Right renal cortex interstitium (tissue), 3 donors: ENCODE data around the gene LRP1B. TPM values are rescaled to one million over a fixed set of nuclear protein-coding genes. Genes with fewer than 3 reads are reported as not detected.

Source experiments
- DNase-seq, 3 donors: peaks; one replicate each; pipeline ENCODE4 v3.0.0-alpha.2; 2013; ENCODE audit warnings: low read depth in 3 of 3, low spot score in 2 of 3
- polyA plus RNA-seq, 3 donors: library from polyadenylated mRNA; unstranded; fragments of 120-200 nt; gene quantifications; one replicate each; pipeline ENCODE4 v1.2.1, GENCODE V29; 2013; ENCODE audit not compliant: insufficient read length in 3 of 3

LRP1B gene
- polyA plus RNA-seq, 3 donors = 0.85 to 0.90 (median 0.88) TPM

GRCh38 chr2:140528982-140529381 lies 1601.8 kb downstream of the LRP1B start:
- no peak for DNase-seq

- no peak for DNase-seq
These were observed 1604.2 kb downstream of the LRP1B start for GRCh38 chr2:140526575-140526974.

GRCh38 chr2:140512106-140512505 lies 1618.7 kb downstream of the LRP1B start:
- DNase-seq = no peak

- DNase-seq = no peak
These were observed 1621.1 kb downstream of the LRP1B start for GRCh38 chr2:140509765-140510164.

GRCh38 chr2:140508756-140509155 lies 1622.1 kb downstream of the LRP1B start:
- no peak for DNase-seq

GRCh38 chr2:140506606-140507005 lies 1624.2 kb downstream of the LRP1B start:
- DNase-seq = no peak

- no peak for DNase-seq
These were observed 1626.2 kb downstream of the LRP1B start for GRCh38 chr2:140504601-140505000.

GRCh38 chr2:140502951-140503630 lies 1627.7 kb downstream of the LRP1B start:
- no peak for DNase-seq

GRCh38 chr2:140498360-140498759 lies 1632.5 kb downstream of the LRP1B start:
- DNase-seq = no peak

GRCh38 chr2:140496714-140497113 lies 1634.1 kb downstream of the LRP1B start:
- DNase-seq = no peak

GRCh38 chr2:140491876-140492275 lies 1638.9 kb downstream of the LRP1B start:
- DNase-seq = no peak

- DNase-seq = no peak
These were observed 1641.6 kb downstream of the LRP1B start for GRCh38 chr2:140489193-140489592.

- no peak for DNase-seq
These were observed 1649.7 kb downstream of the LRP1B start for GRCh38 chr2:140481136-140481535.

GRCh38 chr2:140473851-140474250 lies 1657.0 kb downstream of the LRP1B start:
- no peak for DNase-seq

GRCh38 chr2:140472676-140473075 lies 1658.1 kb downstream of the LRP1B start:
- DNase-seq = no peak

- DNase-seq = no peak
These were observed 1665.5 kb downstream of the LRP1B start for GRCh38 chr2:140465301-140465700.

GRCh38 chr2:140462990-140463389 lies 1667.8 kb downstream of the LRP1B start:
- DNase-seq = no peak

GRCh38 chr2:140457483-140457882 lies 1673.3 kb downstream of the LRP1B start:
- DNase-seq = peak in 2 of 3 donors; percentile 7 to 18

- DNase-seq = no peak
These were observed 1675.5 kb downstream of the LRP1B start for GRCh38 chr2:140455315-140455714.

GRCh38 chr2:140454717-140455116 lies 1676.1 kb downstream of the LRP1B start:
- no peak for DNase-seq

GRCh38 chr2:140451324-140451723 lies 1679.5 kb downstream of the LRP1B start:
- no peak for DNase-seq

- no peak for DNase-seq
These were observed 1688.5 kb downstream of the LRP1B start for GRCh38 chr2:140442319-140442718.

- DNase-seq = no peak
These were observed 1690.0 kb downstream of the LRP1B start for GRCh38 chr2:140440815-140441214.
